ENCODE data around the gene MB.

MB gene

GRCh38 chr22:35586771-35587170, 30.4 kb downstream of the MB start:
- no peak for DNase-seq (ENCODE audit: low read depth, low spot score)
- H3K27ac ChIP-seq, result no peak overlapping the region
- TF ChIP-seq POLR2AphosphoS5 (IDR thresholded peaks at IDR 0.05; ENCODE audit: borderline replicate concordance, low read depth, low read length) (no peak), FOXP2 (optimal IDR thresholded peaks at IDR 0.05; ENCODE audit: control extremely low read depth, extremely low read length, insufficient read depth) (no peak), EZH2 (IDR thresholded peaks at IDR 0.05) (no peak)

GRCh38 chr22:35582861-35583670, 34.1 kb downstream of the MB start:
- H3K27ac ChIP-seq, result no peak overlapping the region
- DNase-seq (ENCODE audit: low read depth, low spot score), result no peak
- H3K36me3 ChIP-seq (ENCODE audit: insufficient read depth, low read length), result no peaks in the 10 kb centered on the region
- no peak overlapping the region for H3K4me3 ChIP-seq
- no peaks in the 10 kb centered on the region for H3K9me3 ChIP-seq (ENCODE audit: low read depth, low read length)
- no peak overlapping the region for H3K9ac ChIP-seq (ENCODE audit: insufficient read length)
- TF ChIP-seq FOXP2 (optimal IDR thresholded peaks at IDR 0.05; ENCODE audit: control extremely low read depth, extremely low read length, insufficient read depth) (no peak), POLR2AphosphoS5 (IDR thresholded peaks at IDR 0.05; ENCODE audit: borderline replicate concordance, low read depth, low read length) (no peak), EZH2 (IDR thresholded peaks at IDR 0.05) (no peak)

More at GRCh38 chr22:35586771-35587170, 30.4 kb downstream of the MB start:
- no peak overlapping the region for H3K9ac ChIP-seq (ENCODE audit: insufficient read length)
- H3K36me3 ChIP-seq (ENCODE audit: insufficient read depth, low read length), result no peaks in the 10 kb centered on the region
- H3K4me3 ChIP-seq, result no peak overlapping the region
- no peaks in the 10 kb centered on the region for H3K9me3 ChIP-seq (ENCODE audit: low read depth, low read length)

- Histone ChIP-seq H3K9me3 (ENCODE audit: low read depth, low read length) (no peaks in the 10 kb centered on the region), H3K36me3 (ENCODE audit: insufficient read depth, low read length) (no peaks in the 10 kb centered on the region), H3K9ac (ENCODE audit: insufficient read length) (no peak overlapping the region), H3K27ac (no peak overlapping the region), H3K4me3 (no peak overlapping the region)
- no peak for DNase-seq (ENCODE audit: low read depth, low spot score)
- TF ChIP-seq EZH2 (IDR thresholded peaks at IDR 0.05), result no peak
- TF ChIP-seq POLR2AphosphoS5 (IDR thresholded peaks at IDR 0.05; ENCODE audit: borderline replicate concordance, low read depth, low read length), result no peak
- no peak for TF ChIP-seq FOXP2 (optimal IDR thresholded peaks at IDR 0.05; ENCODE audit: control extremely low read depth, extremely low read length, insufficient read depth)
These were observed 34.8 kb downstream of the MB start for GRCh38 chr22:35582218-35582860.

- no peak overlapping the region for H3K27ac ChIP-seq
- no peaks in the 10 kb centered on the region for H3K9me3 ChIP-seq (ENCODE audit: low read depth, low read length)
- TF ChIP-seq POLR2AphosphoS5 (IDR thresholded peaks at IDR 0.05; ENCODE audit: borderline replicate concordance, low read depth, low read length) (no peak), FOXP2 (optimal IDR thresholded peaks at IDR 0.05; ENCODE audit: control extremely low read depth, extremely low read length, insufficient read depth) (no peak), EZH2 (IDR thresholded peaks at IDR 0.05) (no peak)
- no peaks in the 10 kb centered on the region for H3K36me3 ChIP-seq (ENCODE audit: insufficient read depth, low read length)
- H3K4me3 ChIP-seq, result no peak overlapping the region
- DNase-seq (ENCODE audit: low read depth, low spot score), result no peak
- no peak overlapping the region for H3K9ac ChIP-seq (ENCODE audit: insufficient read length)
These were observed 36.1 kb downstream of the MB start for GRCh38 chr22:35581023-35581413.

GRCh38 chr22:35580351-35581022, 36.6 kb downstream of the MB start:
- H3K9me3 ChIP-seq (ENCODE audit: low read depth, low read length), result no peaks in the 10 kb centered on the region
- TF ChIP-seq FOXP2 (optimal IDR thresholded peaks at IDR 0.05; ENCODE audit: control extremely low read depth, extremely low read length, insufficient read depth) (no peak), EZH2 (IDR thresholded peaks at IDR 0.05) (no peak), POLR2AphosphoS5 (IDR thresholded peaks at IDR 0.05; ENCODE audit: borderline replicate concordance, low read depth, low read length) (no peak)
- no peak overlapping the region for H3K9ac ChIP-seq (ENCODE audit: insufficient read length)
- H3K36me3 ChIP-seq (ENCODE audit: insufficient read depth, low read length), result no peaks in the 10 kb centered on the region
- DNase-seq (ENCODE audit: low read depth, low spot score), result no peak
- H3K4me3 ChIP-seq, result no peak overlapping the region
- H3K27ac ChIP-seq, result no peak overlapping the region

GRCh38 chr22:35578836-35579575, 38.1 kb downstream of the MB start:
- Histone ChIP-seq H3K9me3 (ENCODE audit: low read depth, low read length) (no peaks in the 10 kb centered on the region), H3K27ac (no peak overlapping the region), H3K36me3 (ENCODE audit: insufficient read depth, low read length) (no peaks in the 10 kb centered on the region), H3K9ac (ENCODE audit: insufficient read length) (no peak overlapping the region), H3K4me3 (no peak overlapping the region)
- no peak for DNase-seq (ENCODE audit: low read depth, low spot score)
- TF ChIP-seq FOXP2 (optimal IDR thresholded peaks at IDR 0.05; ENCODE audit: control extremely low read depth, extremely low read length, insufficient read depth) (no peak), EZH2 (IDR thresholded peaks at IDR 0.05) (no peak), POLR2AphosphoS5 (IDR thresholded peaks at IDR 0.05; ENCODE audit: borderline replicate concordance, low read depth, low read length) (no peak)

GRCh38 chr22:35577799-35578659, 39.1 kb downstream of the MB start:
- H3K4me3 ChIP-seq, result no peak overlapping the region
- H3K27ac ChIP-seq, result no peak overlapping the region
- H3K9ac ChIP-seq (ENCODE audit: insufficient read length), result no peak overlapping the region
- H3K9me3 ChIP-seq (ENCODE audit: low read depth, low read length), result no peaks in the 10 kb centered on the region
- TF ChIP-seq EZH2 (IDR thresholded peaks at IDR 0.05), result no peak
- no peak for DNase-seq (ENCODE audit: low read depth, low spot score)
- no peaks in the 10 kb centered on the region for H3K36me3 ChIP-seq (ENCODE audit: insufficient read depth, low read length)

All from SK-N-MC (cell line).